ENCODE data around the gene TNXB. TPM values are rescaled to one million over a fixed set of nuclear protein-coding genes. Genes with fewer than 3 reads are reported as not detected.

The TNXB gene
- total RNA-seq, 1 donor from 2014 or later: 0.23 TPM

DNA sequence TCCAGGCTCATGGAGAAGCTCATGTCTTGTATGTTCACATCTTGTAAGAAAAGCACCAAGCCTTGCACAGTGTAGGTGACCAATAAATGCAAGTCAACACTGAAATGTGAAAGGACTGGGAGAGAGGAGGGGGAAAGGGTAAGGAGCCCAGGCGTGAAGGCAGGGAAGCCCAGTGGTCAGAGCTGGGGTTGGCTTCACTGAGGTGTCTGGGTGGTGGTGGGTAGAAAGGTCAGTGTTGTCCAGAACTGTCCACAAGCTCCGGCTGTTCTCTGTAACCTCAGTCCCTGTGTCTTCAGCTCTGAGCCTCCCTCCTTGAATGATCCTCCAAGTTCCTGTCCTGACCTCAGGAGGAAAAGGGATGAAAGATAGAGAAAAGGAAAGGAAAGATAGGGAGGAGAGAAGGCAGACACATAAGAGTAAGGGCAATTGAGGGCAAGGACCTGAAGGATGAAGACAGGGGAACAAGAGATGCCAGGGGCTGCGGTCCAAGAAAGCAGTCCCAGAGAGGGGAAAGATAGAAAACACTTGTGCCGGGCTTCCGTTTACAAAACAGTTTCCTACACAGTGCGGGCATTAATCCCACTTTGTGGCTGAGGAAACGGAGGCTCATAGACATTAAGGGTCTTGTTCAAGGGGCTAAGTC is 2.4 kb upstream of the TNXB start:
- TF ChIP-seq, protein P1, sequence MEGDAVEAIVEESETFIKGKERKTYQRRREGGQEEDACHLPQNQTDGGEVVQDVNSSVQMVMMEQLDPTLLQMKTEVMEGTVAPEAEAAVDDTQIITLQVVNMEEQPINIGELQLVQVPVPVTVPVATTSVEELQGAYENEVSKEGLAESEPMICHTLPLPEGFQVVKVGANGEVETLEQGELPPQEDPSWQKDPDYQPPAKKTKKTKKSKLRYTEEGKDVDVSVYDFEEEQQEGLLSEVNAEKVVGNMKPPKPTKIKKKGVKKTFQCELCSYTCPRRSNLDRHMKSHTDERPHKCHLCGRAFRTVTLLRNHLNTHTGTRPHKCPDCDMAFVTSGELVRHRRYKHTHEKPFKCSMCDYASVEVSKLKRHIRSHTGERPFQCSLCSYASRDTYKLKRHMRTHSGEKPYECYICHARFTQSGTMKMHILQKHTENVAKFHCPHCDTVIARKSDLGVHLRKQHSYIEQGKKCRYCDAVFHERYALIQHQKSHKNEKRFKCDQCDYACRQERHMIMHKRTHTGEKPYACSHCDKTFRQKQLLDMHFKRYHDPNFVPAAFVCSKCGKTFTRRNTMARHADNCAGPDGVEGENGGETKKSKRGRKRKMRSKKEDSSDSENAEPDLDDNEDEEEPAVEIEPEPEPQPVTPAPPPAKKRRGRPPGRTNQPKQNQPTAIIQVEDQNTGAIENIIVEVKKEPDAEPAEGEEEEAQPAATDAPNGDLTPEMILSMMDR (conservative IDR thresholded peaks at IDR 0.05; ENCODE audit: low read depth, low read length): no peak

DNA sequence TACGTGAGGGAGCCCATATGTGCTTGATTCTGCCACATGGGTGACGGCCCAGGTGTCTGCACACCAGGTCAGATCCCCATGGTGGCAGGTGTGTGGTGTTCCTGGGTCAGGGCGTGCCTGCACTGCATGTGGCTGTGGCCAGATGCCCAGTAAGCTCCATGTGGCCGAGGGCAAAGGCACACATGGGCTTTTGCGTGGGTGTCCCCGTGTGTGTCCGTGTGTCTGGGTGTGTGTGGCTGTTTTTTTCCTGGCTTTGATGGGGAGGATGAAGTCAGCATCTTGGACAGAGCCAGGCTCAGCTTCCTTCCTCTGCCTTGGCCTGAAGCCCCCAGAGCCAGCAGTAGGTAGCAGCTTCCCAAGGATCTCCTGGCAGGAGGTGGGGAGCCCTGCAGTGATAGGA is 1.5 kb upstream of the TNXB start:
- no peak for DNase-seq (ENCODE audit: low read depth)
- TF ChIP-seq, protein P1 (conservative IDR thresholded peaks at IDR 0.05; ENCODE audit: low read depth, low read length): no peak
- H3K4me3 ChIP-seq (ENCODE audit: low read depth, low read length): no peak overlapping the region

More for the DNA sequence above, 2.4 kb upstream of the TNXB start:
- no peak overlapping the region for H3K4me3 ChIP-seq (ENCODE audit: low read depth, low read length)
- no peak for DNase-seq (ENCODE audit: low read depth)

DNA sequence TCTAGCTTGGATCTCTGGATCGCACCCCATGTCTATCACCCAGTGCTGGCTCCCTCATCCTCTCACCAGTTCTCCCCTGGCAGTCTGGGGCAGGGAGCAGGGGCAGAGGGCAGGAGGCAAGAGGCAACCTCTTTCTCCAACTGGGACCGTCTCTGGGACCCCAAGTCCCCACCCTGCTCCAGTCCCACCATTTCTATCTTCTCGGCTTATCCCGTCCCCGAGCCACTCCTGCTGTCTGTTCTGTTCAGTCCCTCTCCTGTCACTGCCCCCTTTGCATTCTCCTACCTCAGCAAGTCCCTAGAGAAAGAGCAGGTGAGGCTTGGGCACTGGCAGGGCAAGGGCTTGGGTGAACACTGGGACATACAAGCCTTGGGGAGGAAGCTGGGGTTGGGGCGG is 625 bp upstream of the TNXB start:
- TF ChIP-seq, protein P1 (conservative IDR thresholded peaks at IDR 0.05; ENCODE audit: low read depth, low read length): no peak

DNA sequence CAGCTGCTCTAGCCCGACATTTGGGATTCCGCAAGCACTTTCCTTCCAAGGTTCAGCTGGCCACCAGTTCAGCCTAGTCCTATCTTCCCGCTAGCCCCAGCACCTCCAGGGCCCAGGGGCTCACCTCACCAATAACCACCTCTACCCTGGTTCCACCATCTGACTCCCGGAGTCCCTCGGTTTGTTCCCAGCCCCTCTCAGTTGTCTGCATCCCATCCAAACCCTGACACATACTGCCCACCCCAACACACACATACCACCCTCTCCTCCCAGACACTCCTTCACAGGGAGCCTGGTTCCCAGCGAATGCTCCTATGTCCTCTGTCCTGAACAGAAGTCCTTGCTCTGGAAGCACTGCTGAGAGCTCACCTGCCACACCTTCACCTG is 418 bp downstream of the TNXB start:
- TF ChIP-seq, protein P1 (conservative IDR thresholded peaks at IDR 0.05; ENCODE audit: low read depth, low read length): no peak
- no peak overlapping the region for H3K4me3 ChIP-seq (ENCODE audit: low read depth, low read length)
- DNase-seq (ENCODE audit: low read depth): no peak

More for the DNA sequence above, 625 bp upstream of the TNXB start:
- no peak overlapping the region for H3K4me3 ChIP-seq (ENCODE audit: low read depth, low read length)
- no peak for DNase-seq (ENCODE audit: low read depth)

DNA sequence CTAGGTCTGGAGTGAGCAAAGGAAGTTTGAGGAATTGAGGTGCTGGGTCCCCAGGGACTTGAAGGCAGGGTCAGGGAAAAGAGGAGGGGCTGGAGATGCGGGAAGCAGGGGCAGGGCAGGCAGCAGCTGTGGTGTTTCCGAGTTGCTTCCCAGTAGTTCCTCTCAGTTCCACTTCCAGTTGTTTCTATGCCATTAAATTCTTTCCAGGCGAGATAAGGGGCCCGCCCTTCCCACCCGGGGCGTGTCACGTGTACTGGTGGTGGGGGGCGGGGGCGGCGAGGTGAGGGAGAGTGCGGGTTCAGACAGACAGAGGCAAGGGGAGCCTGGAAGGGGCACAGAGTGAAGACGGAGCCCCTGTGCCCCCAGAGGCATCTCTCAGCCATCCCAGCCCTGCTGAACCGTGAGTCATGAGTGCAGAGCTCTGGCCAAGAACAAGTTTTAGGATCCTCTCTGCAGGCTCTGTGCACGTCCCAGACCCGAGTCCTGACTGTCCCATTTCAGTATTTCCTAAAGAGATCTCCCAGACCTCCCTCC is 977 bp downstream of the TNXB start:
- no peak overlapping the region for H3K4me3 ChIP-seq (ENCODE audit: low read depth, low read length)
- no peak for DNase-seq (ENCODE audit: low read depth)
- TF ChIP-seq, protein P1 (conservative IDR thresholded peaks at IDR 0.05; ENCODE audit: low read depth, low read length): no peak

DNA sequence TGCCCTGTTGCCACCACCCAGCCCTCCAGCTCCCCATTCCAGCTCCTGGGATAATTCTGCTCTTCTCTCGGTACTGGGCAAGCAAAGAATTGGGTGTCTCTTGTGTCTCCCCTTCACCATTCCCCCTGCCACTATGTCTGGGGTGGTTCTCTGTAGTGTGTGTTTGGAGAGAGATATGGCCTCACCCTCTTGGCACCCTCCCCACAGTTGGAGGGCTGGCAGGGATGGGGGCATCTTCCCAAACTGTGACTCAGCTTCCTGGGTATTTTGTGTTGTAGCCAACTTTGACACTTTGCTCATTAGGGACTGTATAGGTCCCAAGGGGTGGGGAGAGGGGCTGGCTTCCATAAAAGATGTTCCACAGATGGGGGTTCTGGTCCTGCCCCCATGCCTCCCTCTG is 1.7 kb downstream of the TNXB start:
- DNase-seq (ENCODE audit: low read depth): no peak
- no peak overlapping the region for H3K4me3 ChIP-seq (ENCODE audit: low read depth, low read length)
- TF ChIP-seq, protein P1 (conservative IDR thresholded peaks at IDR 0.05; ENCODE audit: low read depth, low read length): no peak

DNA sequence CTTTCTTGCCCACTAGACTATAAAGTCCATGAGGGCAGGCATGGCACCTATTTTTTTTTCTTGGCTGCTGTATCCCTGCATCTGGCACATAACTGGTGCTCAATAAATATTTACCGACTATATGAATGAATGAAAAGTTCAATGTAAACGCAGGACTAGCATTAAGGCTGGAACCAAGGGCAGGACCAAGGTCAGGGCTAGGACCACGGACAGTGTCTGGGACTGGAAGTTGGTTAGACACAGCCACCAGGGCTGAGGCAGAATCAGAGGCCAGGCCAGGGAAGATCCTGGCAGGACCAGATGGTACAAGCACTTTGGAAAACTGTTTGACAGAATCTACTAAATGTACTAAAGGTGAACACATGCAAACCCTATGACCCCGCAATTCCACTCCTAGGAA is 3.7 kb downstream of the TNXB start:
- DNase-seq (ENCODE audit: low read depth): no peak
- H3K4me3 ChIP-seq (ENCODE audit: low read depth, low read length): no peak overlapping the region
- TF ChIP-seq, protein P1 (conservative IDR thresholded peaks at IDR 0.05; ENCODE audit: low read depth, low read length): no peak

Measured in epithelial cell of proximal tubule (primary cell).